Measurements from ENCODE around the gene INSL3.
"Not testable (repeated sequence)": the region's sequence is repeated elsewhere in the genome, so short reads cannot be mapped to it uniquely, and the experiment has no call there.

INSL3 gene

GRCh38 chr19:17811103-17811502 lies 10.2 kb downstream of the INSL3 start:
- TF ChIP-seq CTCF (conservative IDR thresholded peaks at IDR 0.05; ENCODE audit: low read depth, low read length) = no peak
- H3K4me3 ChIP-seq (ENCODE audit: low read depth, low read length) = no peak overlapping the region
- DNase-seq (ENCODE audit: low read depth) = no peak

DNA sequence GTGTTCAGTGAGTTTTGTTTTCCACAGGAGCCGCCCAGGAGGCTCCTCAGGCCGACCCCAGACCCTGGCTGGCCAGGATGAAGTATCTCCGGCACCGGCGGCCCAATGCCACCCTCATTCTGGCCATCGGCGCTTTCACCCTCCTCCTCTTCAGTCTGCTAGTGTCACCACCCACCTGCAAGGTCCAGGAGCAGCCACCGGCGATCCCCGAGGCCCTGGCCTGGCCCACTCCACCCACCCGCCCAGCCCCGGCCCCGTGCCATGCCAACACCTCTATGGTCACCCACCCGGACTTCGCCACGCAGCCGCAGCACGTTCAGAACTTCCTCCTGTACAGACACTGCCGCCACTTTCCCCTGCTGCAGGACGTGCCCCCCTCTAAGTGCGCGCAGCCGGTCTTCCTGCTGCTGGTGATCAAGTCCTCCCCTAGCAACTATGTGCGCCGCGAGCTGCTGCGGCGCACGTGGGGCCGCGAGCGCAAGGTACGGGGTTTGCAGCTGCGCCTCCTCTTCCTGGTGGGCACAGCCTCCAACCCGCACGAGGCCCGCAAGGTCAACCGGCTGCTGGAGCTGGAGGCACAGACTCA lies 13.5 kb downstream of the INSL3 start:
- no peak for TF ChIP-seq CTCF (conservative IDR thresholded peaks at IDR 0.05; ENCODE audit: low read depth, low read length)
- H3K4me3 ChIP-seq (ENCODE audit: low read depth, low read length) = no peak overlapping the region
- DNase-seq (ENCODE audit: low read depth) = no peak

- no peak for TF ChIP-seq CTCF (conservative IDR thresholded peaks at IDR 0.05; ENCODE audit: low read depth, low read length)
- no peak for DNase-seq (ENCODE audit: low read depth)
- no peak overlapping the region for H3K4me3 ChIP-seq (ENCODE audit: low read depth, low read length)
Observed at GRCh38 chr19:17806945-17807344, 14.4 kb downstream of the INSL3 start.

- no peak for DNase-seq (ENCODE audit: low read depth)
- TF ChIP-seq CTCF (conservative IDR thresholded peaks at IDR 0.05; ENCODE audit: low read depth, low read length) = no peak
- no peak overlapping the region for H3K4me3 ChIP-seq (ENCODE audit: low read depth, low read length)
Observed at GRCh38 chr19:17805427-17805826, 15.9 kb downstream of the INSL3 start.

DNA sequence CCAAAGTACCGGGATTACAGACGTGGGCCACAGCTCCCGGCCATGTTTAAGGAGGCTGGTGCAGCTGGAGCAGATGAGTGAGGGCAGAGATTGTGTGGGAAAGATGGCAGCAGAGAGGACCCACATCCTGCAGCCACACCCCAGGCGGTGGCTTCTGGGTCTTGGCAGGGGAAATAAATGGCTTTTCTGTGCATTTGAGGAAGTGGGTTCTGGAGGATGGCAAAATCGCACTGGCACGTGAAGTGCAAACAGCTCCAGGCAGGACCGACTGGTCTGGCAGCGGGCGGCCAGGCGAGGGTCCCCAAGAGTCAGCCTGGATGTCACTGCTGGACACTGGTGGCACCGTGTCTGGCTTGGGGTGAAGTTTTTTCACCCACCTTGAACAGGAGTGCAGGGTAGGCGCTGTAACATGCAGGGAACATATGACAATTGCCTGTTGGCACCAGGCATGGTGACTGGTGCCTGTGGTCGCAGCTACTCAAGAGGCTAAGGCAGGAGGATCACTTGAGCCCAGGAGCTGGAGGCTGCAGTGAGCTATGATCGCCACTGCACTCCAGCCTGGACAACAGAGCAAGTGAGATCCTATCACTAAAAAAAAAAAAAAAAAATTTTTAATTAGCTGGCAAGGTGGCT lies 17.9 kb downstream of the INSL3 start:
- no peak for TF ChIP-seq CTCF (conservative IDR thresholded peaks at IDR 0.05; ENCODE audit: low read depth, low read length)
- DNase-seq (ENCODE audit: low read depth) = no peak

GRCh38 chr19:17802137-17802858 lies 19.0 kb downstream of the INSL3 start:
- no peak for TF ChIP-seq CTCF (conservative IDR thresholded peaks at IDR 0.05; ENCODE audit: low read depth, low read length)
- H3K4me3 ChIP-seq (ENCODE audit: low read depth, low read length) = no peak overlapping the region
- DNase-seq (ENCODE audit: low read depth) = no peak

More for the DNA sequence above, 17.9 kb downstream of the INSL3 start:
- no peak overlapping the region for H3K4me3 ChIP-seq (ENCODE audit: low read depth, low read length)

GRCh38 chr19:17798599-17798998 lies 22.7 kb downstream of the INSL3 start:
- DNase-seq (ENCODE audit: low read depth); H3K4me3 ChIP-seq (ENCODE audit: low read depth, low read length): not testable (repeated sequence)

Data from choroid plexus epithelial cell (primary cell).